Lower leg skin (tissue), 3 donors: ENCODE data around the gene CARD14.

Experiments used
- POLR2A ChIP-seq, 2 donors: fragments of 450-650 bp; IDR thresholded peaks; one replicate each; pipeline ENCODE4 v1.6.1; 2016 to 2017; ENCODE audit warnings: antibody characterized with exemption in 2 of 2, mild to moderate bottlenecking in 1 of 2, moderate library complexity in 1 of 2
- TF ChIP-seq, protein P1 (sequence below), 3 donors: fragments of 450-650 bp; IDR thresholded peaks; one replicate each; pipeline ENCODE4 v1.5.1; 2016; ENCODE audit warnings: antibody characterized with exemption in 3 of 3, mild to moderate bottlenecking in 3 of 3, moderate library complexity in 2 of 3

DNA sequence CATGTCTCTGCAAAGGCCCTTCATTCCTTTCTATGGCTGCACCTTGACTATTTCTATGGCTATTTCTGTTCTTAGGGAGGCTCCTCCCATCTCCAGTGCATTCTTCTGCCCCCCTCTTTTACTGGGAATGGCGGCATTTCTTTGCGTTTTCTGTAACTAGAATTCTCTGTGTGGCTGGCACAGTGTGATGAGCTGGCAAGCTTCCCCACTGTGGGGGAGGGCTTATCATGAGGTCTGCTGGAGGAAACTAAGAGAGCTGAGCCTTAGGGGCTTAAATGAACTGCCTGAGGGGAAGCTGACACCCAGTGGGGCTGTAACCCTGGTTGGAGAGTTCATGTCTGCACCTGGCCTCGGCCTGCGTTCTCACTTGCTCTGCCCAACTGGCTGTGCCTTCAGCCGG is 1.5 kb upstream of the CARD14 start:
- TF ChIP-seq, protein P1, sequence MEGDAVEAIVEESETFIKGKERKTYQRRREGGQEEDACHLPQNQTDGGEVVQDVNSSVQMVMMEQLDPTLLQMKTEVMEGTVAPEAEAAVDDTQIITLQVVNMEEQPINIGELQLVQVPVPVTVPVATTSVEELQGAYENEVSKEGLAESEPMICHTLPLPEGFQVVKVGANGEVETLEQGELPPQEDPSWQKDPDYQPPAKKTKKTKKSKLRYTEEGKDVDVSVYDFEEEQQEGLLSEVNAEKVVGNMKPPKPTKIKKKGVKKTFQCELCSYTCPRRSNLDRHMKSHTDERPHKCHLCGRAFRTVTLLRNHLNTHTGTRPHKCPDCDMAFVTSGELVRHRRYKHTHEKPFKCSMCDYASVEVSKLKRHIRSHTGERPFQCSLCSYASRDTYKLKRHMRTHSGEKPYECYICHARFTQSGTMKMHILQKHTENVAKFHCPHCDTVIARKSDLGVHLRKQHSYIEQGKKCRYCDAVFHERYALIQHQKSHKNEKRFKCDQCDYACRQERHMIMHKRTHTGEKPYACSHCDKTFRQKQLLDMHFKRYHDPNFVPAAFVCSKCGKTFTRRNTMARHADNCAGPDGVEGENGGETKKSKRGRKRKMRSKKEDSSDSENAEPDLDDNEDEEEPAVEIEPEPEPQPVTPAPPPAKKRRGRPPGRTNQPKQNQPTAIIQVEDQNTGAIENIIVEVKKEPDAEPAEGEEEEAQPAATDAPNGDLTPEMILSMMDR (IDR thresholded peaks at IDR 0.05): no peak
- TF ChIP-seq POLR2A (IDR thresholded peaks at IDR 0.05): no peak
